CD4-positive, alpha-beta T cell treated with Interleukin-2 at 100 ng/mL for 4 hours (primary cell): ENCODE results near the gene GTF2F2.
A peak's percentile ranks its signal among the peaks of the same experiment; 100 is the strongest.

Source experiments
- DNase-seq: peaks from one replicate; pipeline ENCODE4 v3.0.0-alpha.2; 2020; ENCODE audit warnings: low spot score

GTF2F2 gene, protein sequence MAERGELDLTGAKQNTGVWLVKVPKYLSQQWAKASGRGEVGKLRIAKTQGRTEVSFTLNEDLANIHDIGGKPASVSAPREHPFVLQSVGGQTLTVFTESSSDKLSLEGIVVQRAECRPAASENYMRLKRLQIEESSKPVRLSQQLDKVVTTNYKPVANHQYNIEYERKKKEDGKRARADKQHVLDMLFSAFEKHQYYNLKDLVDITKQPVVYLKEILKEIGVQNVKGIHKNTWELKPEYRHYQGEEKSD

DNA sequence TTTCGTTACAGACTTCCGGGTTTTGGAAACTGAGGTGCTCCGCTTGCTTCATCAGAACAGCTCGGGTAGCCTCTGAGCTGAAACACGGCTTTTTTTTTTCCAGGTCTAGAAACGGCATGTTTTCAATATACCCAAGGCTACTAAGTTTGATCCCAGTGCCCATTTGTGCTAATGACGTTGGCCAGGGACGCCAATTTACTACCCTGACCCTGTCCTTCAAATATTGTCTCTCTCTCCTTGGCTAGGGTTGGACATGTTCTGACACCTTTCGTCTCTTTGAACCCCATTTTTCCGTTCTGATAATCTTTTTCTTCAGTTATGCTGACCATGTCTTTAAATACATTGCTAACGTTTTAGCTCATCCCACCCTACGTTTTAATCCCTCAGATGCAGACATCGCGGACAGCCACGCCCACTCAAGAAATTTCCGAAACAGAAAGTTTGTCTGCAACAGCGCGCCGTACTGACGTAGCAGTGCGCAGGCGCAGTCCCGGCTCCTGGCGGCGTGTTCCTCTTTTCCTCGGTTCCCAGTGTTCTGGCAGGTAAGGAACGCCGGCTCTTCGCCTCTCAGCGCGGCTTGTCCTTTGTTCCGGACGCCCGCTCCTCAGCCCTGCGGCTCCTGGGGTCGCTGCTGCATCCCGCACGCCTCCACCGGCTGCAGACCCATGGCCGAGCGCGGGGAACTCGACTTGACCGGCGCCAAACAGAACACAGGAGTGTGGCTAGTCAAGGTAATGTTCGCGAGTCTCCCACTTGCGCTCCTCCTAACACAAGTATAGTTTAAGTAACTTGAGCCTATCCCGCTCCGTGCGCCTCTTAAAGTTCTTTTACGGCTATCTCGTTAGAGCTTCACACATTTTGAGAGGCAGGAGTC is at the start of gene GTF2F2:
Gene GTF2F2, plus strand, starts transcription at position 520 of the 874 bp plus-strand sequence. Its CDS starts 146 bp downstream, at position 666.
- peak; percentile 89 for DNase-seq

DNA sequence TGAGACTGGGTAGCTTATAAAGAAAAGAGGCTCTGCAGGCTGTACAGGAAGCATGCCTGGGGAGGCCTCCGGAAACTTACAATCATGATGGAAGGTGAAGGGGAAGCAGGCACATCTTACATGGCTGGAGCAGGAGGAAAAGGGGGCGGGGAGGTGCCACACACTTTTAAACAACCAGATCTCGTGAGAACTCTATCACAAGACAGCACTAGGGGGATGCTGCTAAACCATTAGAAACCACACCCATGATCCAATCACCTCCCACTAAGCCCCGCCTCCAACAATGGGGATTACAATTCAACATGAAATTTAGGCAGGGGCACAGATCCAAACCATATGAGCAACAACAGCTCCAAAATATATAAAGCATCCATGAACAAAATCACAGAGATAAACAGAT is 46.5 kb upstream of the GTF2F2 start:
- DNase-seq = no peak

DNA sequence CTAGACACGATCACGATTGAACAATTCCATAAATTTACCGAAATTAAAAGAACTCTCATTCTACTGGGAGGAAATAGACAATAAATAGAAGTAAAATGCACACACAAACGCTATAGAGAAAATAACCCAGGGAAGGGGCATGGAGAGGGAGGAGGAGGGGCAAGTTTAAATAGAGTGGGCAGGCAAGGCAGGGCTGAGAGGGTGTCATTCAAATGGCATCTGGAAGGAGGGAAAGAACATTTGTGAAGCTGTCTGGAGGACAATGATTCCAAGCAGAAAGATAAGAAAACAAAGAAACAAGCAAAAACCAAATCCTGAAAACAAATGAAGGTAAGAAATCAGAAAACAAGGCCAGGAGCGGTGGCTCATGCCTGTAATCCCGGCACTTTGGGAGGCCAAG is 45.6 kb upstream of the GTF2F2 start:
- DNase-seq = no peak

DNA sequence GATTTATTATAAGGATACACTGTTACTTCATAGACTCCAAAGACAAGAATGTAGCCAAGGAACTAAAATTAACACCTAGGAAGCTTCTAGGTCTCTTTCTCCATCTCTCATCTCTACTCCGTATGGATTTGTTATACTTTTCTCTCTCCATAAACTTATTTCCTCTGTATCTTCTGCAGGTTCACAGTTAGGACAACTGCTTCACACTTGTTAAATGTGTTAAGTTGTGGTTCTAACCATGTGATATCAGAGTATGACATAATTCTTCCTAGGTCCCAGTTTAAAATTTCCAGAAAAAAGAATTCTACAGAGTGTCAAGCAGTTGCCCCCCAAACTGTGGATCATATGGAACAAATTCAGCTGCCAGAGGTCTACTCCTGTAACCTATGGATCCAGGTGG is 42.3 kb upstream of the GTF2F2 start:
- no peak for DNase-seq

DNA sequence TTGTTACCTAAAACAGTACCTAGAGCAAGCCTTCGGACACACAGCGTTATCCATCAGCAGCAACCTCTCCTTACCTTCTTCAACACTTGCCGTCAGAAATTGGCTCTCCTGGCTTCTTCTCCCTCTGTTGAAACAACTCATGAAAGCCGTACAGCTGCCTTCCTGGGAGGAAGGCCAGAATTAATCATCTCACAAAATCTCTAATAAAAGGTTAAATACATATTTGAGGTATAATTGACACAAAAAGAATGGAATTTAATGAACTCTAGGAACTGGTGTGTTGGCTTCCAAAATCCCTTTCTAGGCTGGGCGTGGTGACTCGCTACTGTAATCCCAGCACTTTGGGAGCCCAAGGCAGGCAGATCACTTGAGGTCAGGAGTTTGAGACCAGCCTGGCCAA is 37.3 kb upstream of the GTF2F2 start:
- DNase-seq = no peak

DNA sequence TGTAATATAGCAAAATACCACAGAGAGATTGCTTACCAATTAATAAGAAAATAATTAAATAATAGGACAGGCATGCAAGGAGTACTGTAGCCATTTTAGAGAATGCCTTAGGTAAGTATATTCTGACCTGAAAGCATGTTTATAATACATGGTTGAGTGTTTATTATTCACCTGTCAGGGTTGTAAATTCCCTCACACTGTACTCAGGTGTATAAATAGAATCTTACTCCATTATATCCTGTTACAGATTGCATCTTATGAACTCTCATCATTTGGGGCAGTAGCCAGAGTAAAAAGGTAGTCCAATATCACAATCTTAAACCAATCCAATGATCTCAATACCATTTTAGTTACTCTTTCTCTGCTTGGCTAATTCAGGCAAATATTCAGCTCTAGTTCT is 35.8 kb upstream of the GTF2F2 start:
- DNase-seq = no peak

DNA sequence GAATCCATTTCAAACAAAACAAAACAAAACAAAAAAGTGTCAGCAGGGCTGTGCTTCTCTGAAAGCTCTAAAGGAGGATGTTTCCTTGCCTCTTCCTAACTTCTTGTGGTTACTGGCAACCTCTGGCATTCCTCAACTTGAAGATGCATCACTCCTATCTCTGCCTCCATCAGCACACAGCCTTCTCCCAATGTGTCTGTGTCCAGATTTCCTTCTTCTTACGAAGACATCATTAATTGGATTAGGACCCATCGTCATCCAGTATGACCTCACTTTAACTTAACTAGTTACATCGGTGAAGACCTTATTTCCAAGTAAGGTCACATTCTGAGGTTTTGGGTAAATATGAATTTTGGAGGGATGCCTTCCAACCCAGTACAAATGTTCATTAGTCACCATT is 33.8 kb upstream of the GTF2F2 start:
- DNase-seq = no peak

DNA sequence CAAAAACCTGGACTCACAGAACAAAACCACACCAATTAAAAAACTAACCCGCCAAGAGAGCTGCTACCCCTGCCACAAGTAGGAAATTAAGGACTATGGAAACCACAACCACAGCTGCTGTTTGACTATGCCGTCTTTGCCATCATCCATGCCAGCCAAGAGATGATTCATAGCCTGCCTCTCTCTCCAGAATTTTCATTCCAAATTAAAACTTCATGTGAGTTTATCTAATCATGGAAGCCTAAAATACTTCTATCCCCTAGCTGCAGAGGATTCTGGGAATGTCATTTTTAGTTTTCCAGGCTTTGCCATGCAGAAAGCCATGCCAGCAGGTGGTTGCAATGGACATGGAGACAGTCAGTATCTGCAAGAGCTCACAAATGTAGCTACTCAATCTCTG is 27.6 kb upstream of the GTF2F2 start:
- DNase-seq = no peak

DNA sequence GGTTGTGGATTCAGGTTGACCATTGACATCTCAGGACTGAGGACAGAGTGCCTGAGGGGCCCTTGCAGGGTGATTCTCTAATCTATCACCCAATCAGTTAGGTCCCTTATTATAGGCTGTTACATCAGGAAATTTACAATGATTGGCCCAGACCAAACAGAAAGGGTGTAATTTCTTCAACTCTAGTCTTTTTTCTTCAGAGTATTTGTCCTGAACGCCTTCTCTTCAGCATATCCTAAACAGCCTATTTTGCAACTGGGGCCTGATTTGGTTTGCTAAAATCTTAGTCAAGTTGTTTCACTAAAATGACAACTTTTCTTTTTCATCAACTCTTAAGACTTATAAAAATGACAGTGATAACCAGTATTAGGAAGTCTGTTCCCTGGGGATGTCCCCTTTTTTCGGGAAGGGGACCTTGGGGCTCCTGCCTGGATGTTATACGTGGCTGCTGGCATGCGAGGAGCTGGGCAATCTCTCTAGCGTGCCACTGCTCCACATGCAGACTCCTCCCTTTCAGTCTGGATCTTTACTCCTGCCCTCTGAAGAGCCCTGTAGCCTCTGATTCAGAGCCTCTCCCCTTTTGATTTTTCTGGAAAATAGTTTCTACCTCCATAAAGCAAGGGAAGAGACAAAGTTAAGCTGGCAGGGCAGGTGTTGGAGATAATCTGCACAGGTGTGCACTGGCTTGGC is 19.6 kb upstream of the GTF2F2 start:
- DNase-seq = no peak

DNA sequence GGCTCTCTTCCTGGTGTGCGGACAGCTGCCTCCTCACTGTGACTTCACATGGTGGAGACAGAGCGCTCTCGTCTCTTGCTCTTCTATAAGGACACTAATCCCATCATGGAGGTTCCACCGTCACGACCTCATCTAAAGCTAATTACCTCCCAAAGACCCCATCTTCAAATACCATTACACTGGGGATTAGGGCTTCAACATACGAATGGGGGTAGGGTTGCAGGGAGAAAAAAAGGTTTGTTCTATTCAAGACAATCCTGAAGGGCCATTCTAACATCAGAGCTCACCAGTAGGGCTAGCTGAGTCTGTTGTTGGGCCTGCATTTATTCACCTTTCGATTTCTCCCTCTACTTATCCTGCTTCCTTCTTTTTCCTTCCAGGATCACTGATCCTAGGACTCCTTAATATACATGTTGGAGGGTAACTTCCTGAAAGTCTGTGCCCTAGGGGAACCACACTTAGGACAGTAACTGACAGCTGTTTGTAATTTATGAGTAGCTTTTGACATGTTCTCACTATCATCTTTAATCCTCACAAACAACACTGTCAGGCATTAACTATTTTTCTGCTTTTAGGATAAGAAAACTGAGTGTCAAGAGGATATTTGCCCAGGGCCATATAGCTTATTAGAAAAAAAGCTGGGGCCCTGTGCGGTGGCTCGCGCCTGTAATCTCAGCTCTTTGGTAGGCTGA is 18.8 kb upstream of the GTF2F2 start:
- DNase-seq = no peak

DNA sequence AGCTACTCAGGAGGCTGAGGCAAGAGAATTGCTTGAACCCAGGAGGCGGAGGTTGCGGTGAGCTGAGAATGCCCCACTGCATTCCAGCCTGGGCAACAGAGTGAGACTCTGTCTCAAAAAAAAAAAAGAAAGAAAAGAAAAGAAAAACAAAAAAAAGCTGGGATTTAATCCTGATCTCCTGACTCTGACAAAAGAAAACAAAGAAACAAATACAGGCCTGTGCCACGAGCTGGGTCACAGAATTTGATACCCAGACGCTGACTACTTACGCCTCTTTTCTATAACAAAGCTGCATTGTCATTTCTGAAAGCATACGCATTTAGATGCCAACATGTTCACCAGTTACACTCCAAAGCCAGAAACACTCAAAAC is 18.2 kb upstream of the GTF2F2 start:
- DNase-seq = no peak

DNA sequence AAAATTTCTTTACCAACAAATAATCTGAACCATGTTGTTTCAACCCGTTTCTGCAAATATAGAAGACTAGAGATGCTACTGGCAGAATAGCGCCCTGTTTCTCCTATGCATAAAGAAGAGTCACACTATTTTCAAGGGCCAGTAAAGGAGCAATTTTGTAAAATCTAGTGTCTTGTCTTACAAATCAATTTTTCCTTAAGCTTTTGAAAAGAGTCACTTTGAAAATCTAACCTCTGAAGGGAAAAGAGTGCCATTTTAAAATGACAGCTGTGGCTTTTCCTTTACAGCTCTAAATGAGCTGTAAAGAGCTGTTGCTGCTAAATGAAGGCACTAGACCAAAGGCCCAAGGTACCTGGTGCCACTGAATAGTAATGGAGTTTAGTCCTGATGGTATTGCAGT is 16.9 kb upstream of the GTF2F2 start:
- no peak for DNase-seq

DNA sequence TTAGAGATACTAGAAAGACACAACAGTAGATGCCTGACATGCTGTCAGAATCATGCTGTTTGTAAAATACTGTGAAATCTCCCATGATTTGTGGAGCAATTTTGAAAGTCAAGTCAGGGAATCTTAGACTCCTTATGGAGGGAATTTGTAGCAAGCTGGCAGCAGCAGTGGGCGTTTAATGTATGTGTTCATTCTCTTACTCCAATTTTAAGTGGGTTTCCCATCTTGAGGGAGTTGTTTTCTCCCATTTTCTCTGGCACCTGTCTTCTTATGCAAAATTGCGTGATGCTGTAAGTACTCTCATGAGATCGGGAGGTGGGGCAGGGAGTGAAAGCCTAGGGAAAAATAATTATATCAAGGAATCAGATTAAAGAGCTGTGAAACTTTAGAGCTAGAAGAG is 16.0 kb upstream of the GTF2F2 start:
- no peak for DNase-seq

DNA sequence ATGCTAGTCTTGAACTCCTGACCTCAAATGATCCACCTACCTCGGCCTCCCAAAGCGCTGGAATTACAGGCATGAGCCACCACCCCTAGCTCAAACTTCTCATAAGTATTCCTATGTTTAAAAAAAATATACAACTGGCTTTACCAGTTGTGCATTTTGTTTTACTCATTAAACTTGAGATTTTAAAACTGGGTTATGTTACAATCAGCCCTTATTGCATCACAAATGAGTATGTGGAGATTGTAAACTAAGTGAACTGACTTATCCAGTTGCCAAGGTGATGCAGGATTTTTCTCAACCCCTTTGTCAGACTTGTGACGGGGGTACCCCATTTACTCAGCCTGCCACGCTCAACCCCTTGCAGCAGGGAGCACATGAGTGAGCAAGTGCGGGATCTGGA is 14.4 kb upstream of the GTF2F2 start:
- DNase-seq = no peak

DNA sequence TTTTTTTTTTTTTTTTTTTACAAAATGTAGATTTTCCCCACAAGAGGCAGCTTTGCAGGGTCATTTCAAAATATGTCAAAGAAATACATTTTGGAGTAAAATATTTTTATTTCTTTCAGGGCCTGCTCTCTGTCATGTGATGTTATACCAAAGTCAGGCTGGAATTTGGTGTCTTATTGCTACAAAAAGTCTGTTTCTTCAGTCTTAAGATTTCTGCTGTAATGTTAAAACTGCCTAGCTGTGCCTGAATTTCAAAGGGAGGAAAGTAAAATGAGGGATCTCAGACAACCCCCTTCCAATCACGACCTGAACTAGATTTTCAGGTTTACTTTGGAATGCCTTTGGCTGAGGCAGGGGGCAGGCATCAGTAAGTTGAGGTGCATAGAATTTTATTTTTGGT is 12.8 kb upstream of the GTF2F2 start:
- no peak for DNase-seq

DNA sequence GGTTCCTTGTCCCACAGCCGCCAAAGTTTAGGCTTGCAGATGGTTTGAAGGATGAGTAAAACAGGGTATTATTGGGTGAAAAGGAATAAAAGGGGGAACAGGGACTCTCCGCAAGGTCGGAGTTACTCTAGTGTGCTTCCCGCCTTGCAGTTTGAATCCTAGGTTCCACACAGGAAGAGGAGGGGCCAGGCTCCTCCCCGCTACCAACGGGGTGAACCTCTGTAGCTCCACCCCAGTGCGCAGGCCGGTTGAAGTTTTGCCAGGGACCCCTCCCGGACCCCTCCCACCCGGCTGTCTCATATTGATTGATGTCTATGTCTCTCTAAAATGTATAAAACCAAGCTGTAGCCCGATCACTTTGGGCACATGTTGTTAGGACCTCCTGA is 11.6 kb upstream of the GTF2F2 start:
- DNase-seq = no peak

DNA sequence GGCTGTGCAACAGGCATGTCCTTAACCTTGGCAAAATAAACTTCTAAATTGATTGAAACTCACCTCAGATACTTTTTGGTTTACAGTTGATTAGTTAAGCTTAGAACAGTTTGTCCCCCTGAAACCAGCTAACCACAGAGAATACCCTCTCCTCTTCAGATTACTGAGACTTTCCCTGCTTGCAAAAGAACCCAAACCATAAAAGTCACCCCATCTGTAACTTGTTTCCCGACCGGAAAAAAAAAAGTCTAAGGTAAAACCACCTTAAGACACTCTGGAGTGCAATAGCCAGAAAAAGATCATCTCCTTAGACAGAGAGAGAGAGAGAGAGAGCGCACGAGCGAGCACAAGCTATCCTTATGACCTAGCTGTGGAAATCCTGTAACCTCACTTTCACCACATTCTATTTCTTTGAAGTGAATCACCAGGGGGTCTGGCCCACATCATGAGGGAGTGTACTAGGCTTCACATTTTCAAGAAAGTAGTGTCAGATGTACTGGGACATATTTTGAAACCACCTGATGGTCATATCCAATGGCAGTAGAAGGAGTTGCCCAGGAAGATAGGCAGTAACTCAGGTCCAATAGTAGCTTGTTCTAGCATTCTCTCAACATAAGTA is 11.1 kb upstream of the GTF2F2 start:
- no peak for DNase-seq

DNA sequence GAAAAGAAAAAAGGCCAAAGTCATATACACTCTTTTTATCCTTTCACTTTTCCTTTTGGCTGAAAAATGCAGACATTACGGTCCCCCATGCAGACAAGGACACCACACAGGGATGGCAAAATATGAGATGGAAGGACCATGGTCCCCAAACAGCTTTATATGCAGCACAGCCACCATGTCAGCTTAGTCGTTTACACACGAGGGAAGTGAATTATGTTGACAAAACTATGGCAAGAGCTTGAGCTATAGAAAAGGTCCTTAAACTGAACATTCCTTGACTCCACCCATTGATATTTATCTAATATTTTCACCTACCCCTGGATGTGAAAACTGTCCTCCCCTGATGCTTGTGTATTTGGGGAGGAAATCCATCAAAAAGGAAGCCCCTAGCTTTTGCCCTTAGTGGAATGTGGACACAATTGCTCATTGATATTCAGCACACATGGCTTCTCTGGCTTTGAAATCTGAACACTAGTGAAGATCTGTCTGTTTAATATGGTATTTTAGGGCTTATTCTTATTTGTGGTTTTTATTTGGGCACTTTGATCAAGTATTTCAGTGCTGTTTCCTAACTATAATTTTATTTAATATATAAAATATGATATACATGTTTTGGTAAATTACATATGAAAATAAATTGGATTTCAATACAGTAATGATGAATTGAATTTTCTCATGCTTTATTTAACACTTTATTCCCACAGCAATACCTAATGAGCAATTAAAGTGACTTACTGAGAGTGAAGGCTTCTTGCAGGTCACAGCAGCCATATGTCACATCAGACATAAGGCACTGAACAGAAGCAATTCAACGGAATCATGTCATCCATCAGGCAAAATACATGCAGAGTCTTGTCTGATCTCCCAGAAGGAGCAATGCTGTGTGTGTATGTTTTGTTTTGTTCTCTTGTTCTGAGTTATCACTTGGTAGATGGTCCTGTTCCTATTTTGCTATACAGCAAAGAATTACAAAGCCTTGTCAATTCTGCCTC is 6.8 kb upstream of the GTF2F2 start:
- no peak for DNase-seq

DNA sequence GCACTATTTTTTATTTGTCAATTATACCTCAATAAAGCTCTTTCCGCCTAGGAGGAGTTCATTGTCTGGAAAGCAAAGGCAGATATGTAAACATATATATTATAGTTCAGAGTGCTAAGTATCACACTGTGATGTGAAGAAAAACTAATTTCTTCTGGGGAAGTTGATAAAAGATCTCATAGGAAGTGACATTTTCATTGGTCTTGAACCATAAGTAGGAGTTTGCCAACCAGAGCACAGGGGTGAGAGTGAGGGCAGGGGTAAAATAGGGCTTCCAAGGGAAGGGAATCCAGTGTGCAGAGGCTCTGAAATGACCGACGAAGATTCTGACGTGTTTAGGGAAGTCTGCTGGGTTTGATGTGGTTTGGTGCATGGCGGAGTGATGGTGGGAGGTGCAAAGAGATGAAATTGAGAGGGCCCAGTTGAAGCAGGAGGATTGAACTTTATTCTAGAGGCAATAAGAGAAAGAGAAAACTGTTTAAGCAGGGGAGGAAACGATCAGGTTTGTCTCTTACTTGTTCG is 780 bp upstream of the GTF2F2 start:
- peak; percentile 62 for DNase-seq

DNA sequence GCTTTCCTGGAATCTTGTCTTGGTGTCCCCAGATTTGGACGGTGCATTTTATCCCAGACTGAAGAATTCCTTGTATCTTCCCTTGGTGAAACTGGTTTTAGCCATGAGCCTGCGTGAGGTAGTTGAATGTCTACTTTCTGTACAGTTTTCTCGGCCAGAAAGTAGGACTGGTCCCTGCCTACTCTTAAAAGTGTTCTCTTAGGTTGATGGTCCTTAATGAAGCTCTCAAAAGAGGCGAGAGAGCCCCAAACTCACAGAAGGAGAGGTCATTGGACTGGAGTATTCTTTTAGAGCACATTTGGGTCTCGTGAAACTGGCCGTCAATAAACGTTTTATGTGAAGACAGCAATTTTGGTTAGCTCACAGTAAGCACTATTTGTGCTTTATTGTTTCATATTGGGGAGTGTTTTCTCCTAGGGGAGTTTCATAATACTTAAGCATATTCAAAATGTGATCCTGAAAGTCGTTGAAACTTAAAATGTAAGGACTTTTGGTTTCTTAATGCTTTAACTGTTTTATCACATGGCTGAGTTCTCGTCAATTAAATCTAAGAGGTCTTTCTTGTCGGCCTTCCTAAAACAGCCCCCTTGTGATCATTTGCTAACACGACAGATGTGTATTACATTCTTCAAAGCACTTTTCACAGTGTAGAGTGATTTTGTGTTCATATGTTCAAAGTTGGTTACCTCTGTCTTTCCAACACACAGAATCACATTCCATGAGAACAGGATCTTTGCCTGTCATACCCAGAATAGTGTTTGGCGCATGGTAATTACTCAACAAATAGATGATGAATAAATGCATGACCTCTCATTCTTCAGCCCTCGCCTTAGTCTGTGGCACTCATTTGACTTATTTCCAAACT is 889 bp downstream of the GTF2F2 start:
- no peak for DNase-seq
